Mesendoderm (in vitro differentiated cells): ENCODE results near the gene CRABP1.
A peak's percentile ranks its signal among the peaks of the same experiment; 100 is the strongest.

Experiments used
- DNase-seq: peaks from one replicate; pipeline ENCODE4 v3.0.0; 2013
- H2AK5ac ChIP-seq: 2 replicates; pipeline ENCODE4 v1.6.1; 2013; ENCODE audit warnings: low read length, inconsistent platforms
- H2BK120ac ChIP-seq: 2 replicates; pipeline ENCODE4 v1.6.1; 2013; ENCODE audit warnings: low read depth, mild to moderate bottlenecking, low read length, moderate library complexity, mixed read lengths
- H2BK15ac ChIP-seq: replicated peaks from 2 replicates; pipeline ENCODE4 v1.6.1; 2013; ENCODE audit warnings: low read depth, mild to moderate bottlenecking, moderate library complexity
- H2BK5ac ChIP-seq: 2 replicates; pipeline ENCODE4 v1.6.1; 2013; ENCODE audit warnings: low read length, inconsistent platforms
- H3K18ac ChIP-seq: 2 replicates; pipeline ENCODE4 v1.6.1; 2013; ENCODE audit warnings: mild to moderate bottlenecking, low read length, mixed read lengths
- H3K23ac ChIP-seq: one replicate; pipeline ENCODE4 v1.6.1; 2013; ENCODE audit warnings: low read length
- H3K27ac ChIP-seq: 2 replicates; pipeline ENCODE4 v1.5.1; 2013; ENCODE audit warnings: low read depth, mild to moderate bottlenecking, inconsistent platforms, low read length, moderate library complexity
- H3K27me3 ChIP-seq: 2 replicates; pipeline ENCODE4 v1.6.1; 2013; ENCODE audit warnings: low read length, control low read depth, mild to moderate bottlenecking, inconsistent platforms; ENCODE audit not compliant: insufficient read depth, poor library complexity
- H3K36me3 ChIP-seq: 2 replicates; pipeline ENCODE4 v1.6.1; 2013; ENCODE audit warnings: low read length, inconsistent platforms; ENCODE audit not compliant: control insufficient read depth, insufficient read depth
- H3K4ac ChIP-seq: one replicate; pipeline ENCODE4 v1.6.1; 2013; ENCODE audit warnings: low read depth, mild to moderate bottlenecking, low read length, moderate library complexity
- H3K4me1 ChIP-seq: 2 replicates; pipeline ENCODE4 v1.6.1; 2013; ENCODE audit warnings: low read depth, low read length, inconsistent platforms; ENCODE audit not compliant: control insufficient read depth
- H3K4me2 ChIP-seq: 2 replicates; pipeline ENCODE4 v1.6.1; 2013; ENCODE audit warnings: low read length
- H3K4me3 ChIP-seq: 2 replicates; pipeline ENCODE4 v1.5.1; 2013; ENCODE audit warnings: mild to moderate bottlenecking, low read length
- H3K56ac ChIP-seq: one replicate; pipeline ENCODE4 v1.6.1; 2013; ENCODE audit warnings: low read length
- H3K79me1 ChIP-seq: 2 replicates; pipeline ENCODE4 v1.6.1; 2013; ENCODE audit warnings: low read length, inconsistent platforms
- H3K79me2 ChIP-seq: 2 replicates; pipeline ENCODE4 v1.6.1; 2013; ENCODE audit warnings: mild to moderate bottlenecking, low read length; ENCODE audit not compliant: control insufficient read depth, insufficient read depth
- H3K9ac ChIP-seq: 2 replicates; pipeline ENCODE4 v1.6.1; 2013; ENCODE audit warnings: low read length, inconsistent platforms
- H4K5ac ChIP-seq: one replicate; pipeline ENCODE4 v1.6.1; 2013; ENCODE audit warnings: low read length
- H4K8ac ChIP-seq: one replicate; pipeline ENCODE4 v1.6.1; 2013; ENCODE audit warnings: low read depth, mild to moderate bottlenecking, control low read depth, low read length, moderate library complexity
- WGBS: extraction: QIAGEN DNeasy Blood & Tissue Kit; methylation state at CpG from one replicate; pipeline ENCODE4 v1.1.7; 2013; ENCODE audit warnings: low lambda C conversion rate, missing lambda C conversion rate; ENCODE audit not compliant: insufficient coverage; ENCODE audit errors: extremely low coverage; 5-methylcytosine and 5-hydroxymethylcytosine counted together

Gene CRABP1

GRCh38 chr15:78392430-78392829 is 52.3 kb downstream of the CRABP1 start:
- Histone ChIP-seq H3K27me3 (no peaks in the 10 kb centered on the region), H3K18ac (no peak overlapping the region), H3K4ac (no peak overlapping the region), H4K8ac (no peak overlapping the region), H2AK5ac (no peak overlapping the region), H3K79me1 (no peaks in the 10 kb centered on the region), H3K56ac (no peak overlapping the region), H3K36me3 (no peaks in the 10 kb centered on the region), H3K4me2 (no peak overlapping the region), H3K27ac (no peak overlapping the region), H4K5ac (no peak overlapping the region), H2BK5ac (no peak overlapping the region), H3K23ac (no peak overlapping the region), H3K9ac (no peak overlapping the region), H3K79me2 (no peaks in the 10 kb centered on the region), H3K4me1 (peaks cover 2% of the 10 kb centered on the region), H2BK15ac (no peak overlapping the region), H3K4me3 (no peak overlapping the region), H2BK120ac (no peak overlapping the region)
- WGBS = no CpG with 5 or more reads among the region's 4 CpGs
- DNase-seq = no peak

GRCh38 chr15:78393137-78393536 is 53.0 kb downstream of the CRABP1 start:
- H3K4me3 ChIP-seq = no peak overlapping the region
- H3K79me1 ChIP-seq = no peaks in the 10 kb centered on the region
- H3K9ac ChIP-seq = no peak overlapping the region
- WGBS = no CpG with 5 or more reads among the region's 1 CpG
- no peaks in the 10 kb centered on the region for H3K79me2 ChIP-seq
- no peak overlapping the region for H2BK15ac ChIP-seq
- H3K56ac ChIP-seq = no peak overlapping the region
- no peak overlapping the region for H2BK120ac ChIP-seq
- H3K27me3 ChIP-seq = no peaks in the 10 kb centered on the region
- H2BK5ac ChIP-seq = no peak overlapping the region
- H3K18ac ChIP-seq = no peak overlapping the region
- no peak overlapping the region for H3K23ac ChIP-seq
- DNase-seq = no peak
- H2AK5ac ChIP-seq = no peak overlapping the region
- H3K27ac ChIP-seq = no peak overlapping the region
- H3K4me2 ChIP-seq = no peak overlapping the region
- H3K36me3 ChIP-seq = no peaks in the 10 kb centered on the region
- H4K5ac ChIP-seq = no peak overlapping the region
- H4K8ac ChIP-seq = no peak overlapping the region
- peaks cover 2% of the 10 kb centered on the region for H3K4me1 ChIP-seq
- H3K4ac ChIP-seq = no peak overlapping the region

GRCh38 chr15:78394026-78394425 is 53.9 kb downstream of the CRABP1 start:
- no CpG with 5 or more reads among the region's 3 CpGs for WGBS
- no peak overlapping the region for H3K27ac ChIP-seq
- H3K9ac ChIP-seq = no peak overlapping the region
- H3K23ac ChIP-seq = no peak overlapping the region
- H3K79me1 ChIP-seq = no peaks in the 10 kb centered on the region
- H2BK5ac ChIP-seq = no peak overlapping the region
- no peak overlapping the region for H3K18ac ChIP-seq
- no peak overlapping the region for H3K56ac ChIP-seq
- H4K8ac ChIP-seq = no peak overlapping the region
- no peak overlapping the region for H3K4me2 ChIP-seq
- peaks cover 2% of the 10 kb centered on the region for H3K4me1 ChIP-seq
- no peaks in the 10 kb centered on the region for H3K36me3 ChIP-seq
- H3K4me3 ChIP-seq = no peak overlapping the region
- no peak overlapping the region for H2BK120ac ChIP-seq
- DNase-seq = no peak
- H2AK5ac ChIP-seq = no peak overlapping the region
- H3K79me2 ChIP-seq = no peaks in the 10 kb centered on the region
- no peak overlapping the region for H4K5ac ChIP-seq
- H3K4ac ChIP-seq = no peak overlapping the region
- H3K27me3 ChIP-seq = no peaks in the 10 kb centered on the region
- no peak overlapping the region for H2BK15ac ChIP-seq

- H3K4ac ChIP-seq = no peak overlapping the region
- H3K18ac ChIP-seq = no peak overlapping the region
- H3K27ac ChIP-seq = no peak overlapping the region
- no peak overlapping the region for H3K4me2 ChIP-seq
- WGBS = no CpG with 5 or more reads among the region's 13 CpGs
- DNase-seq = peak; percentile 86
- no peak overlapping the region for H2BK120ac ChIP-seq
- no peak overlapping the region for H3K23ac ChIP-seq
- H3K79me2 ChIP-seq = no peaks in the 10 kb centered on the region
- H2BK5ac ChIP-seq = no peak overlapping the region
- H3K4me1 ChIP-seq = peaks cover 2% of the 10 kb centered on the region
- H3K56ac ChIP-seq = peak overlapping the region; percentile 26
- no peak overlapping the region for H4K5ac ChIP-seq
- no peaks in the 10 kb centered on the region for H3K79me1 ChIP-seq
- H3K27me3 ChIP-seq = no peaks in the 10 kb centered on the region
- no peak overlapping the region for H2BK15ac ChIP-seq
- H3K4me3 ChIP-seq = no peak overlapping the region
- H3K9ac ChIP-seq = no peak overlapping the region
- no peak overlapping the region for H4K8ac ChIP-seq
- H2AK5ac ChIP-seq = no peak overlapping the region
- H3K36me3 ChIP-seq = no peaks in the 10 kb centered on the region
Measured at GRCh38 chr15:78394981-78395616, 54.9 kb downstream of the CRABP1 start.

GRCh38 chr15:78396186-78396814 is 56.1 kb downstream of the CRABP1 start:
- DNase-seq = no peak
- Histone ChIP-seq H3K18ac (no peak overlapping the region), H3K4me1 (peaks cover 2% of the 10 kb centered on the region), H3K27ac (no peak overlapping the region), H3K4me2 (no peak overlapping the region), H3K4me3 (no peak overlapping the region), H3K4ac (no peak overlapping the region), H3K56ac (no peak overlapping the region), H3K79me2 (no peaks in the 10 kb centered on the region), H3K23ac (no peak overlapping the region), H3K9ac (no peak overlapping the region), H2BK15ac (no peak overlapping the region), H2BK5ac (no peak overlapping the region), H4K8ac (no peak overlapping the region), H2AK5ac (no peak overlapping the region), H2BK120ac (no peak overlapping the region), H3K79me1 (no peaks in the 10 kb centered on the region), H3K27me3 (no peaks in the 10 kb centered on the region), H4K5ac (no peak overlapping the region), H3K36me3 (no peaks in the 10 kb centered on the region)
- no CpG with 5 or more reads among the region's 9 CpGs for WGBS

- Histone ChIP-seq H2BK120ac (no peak overlapping the region), H4K5ac (no peak overlapping the region)
- no CpG with 5 or more reads among the region's 9 CpGs for WGBS
Measured at GRCh38 chr15:78396976-78397375, 56.8 kb downstream of the CRABP1 start.

More at GRCh38 chr15:78396976-78397375, 56.8 kb downstream of the CRABP1 start:
- Histone ChIP-seq H3K4me3 (no peak overlapping the region), H3K27me3 (no peaks in the 10 kb centered on the region), H3K4me2 (no peak overlapping the region), H2AK5ac (no peak overlapping the region), H3K4me1 (peaks cover 2% of the 10 kb centered on the region), H3K79me2 (no peaks in the 10 kb centered on the region), H3K56ac (no peak overlapping the region), H3K9ac (no peak overlapping the region), H3K36me3 (no peaks in the 10 kb centered on the region), H3K18ac (no peak overlapping the region), H2BK15ac (no peak overlapping the region), H4K8ac (no peak overlapping the region), H3K27ac (no peak overlapping the region), H2BK5ac (no peak overlapping the region), H3K23ac (no peak overlapping the region), H3K4ac (no peak overlapping the region), H3K79me1 (no peaks in the 10 kb centered on the region)
- peak; percentile 50 for DNase-seq
